Skeletal muscle tissue (tissue), 4 donors: ENCODE measurements around the gene DTNB. TPM values are rescaled to one million over a fixed set of nuclear protein-coding genes. Genes with fewer than 3 reads are reported as not detected.

Experiments used
- H3K27ac ChIP-seq: one replicate; pipeline ENCODE4 v1.7.0; 2013; ENCODE audit warnings: mild to moderate bottlenecking, low read depth, low read length, inconsistent platforms
- H3K27me3 ChIP-seq, 3 donors: one replicate each; pipeline ENCODE4 v1.7.0; 2013; ENCODE audit warnings: low read length in 3 of 3; ENCODE audit not compliant: control insufficient read depth in 3 of 3, insufficient read depth in 3 of 3
- H3K36me3 ChIP-seq, 3 donors: one replicate each; pipeline ENCODE4 v1.7.0; 2013; ENCODE audit warnings: low read length in 3 of 3; ENCODE audit not compliant: control insufficient read depth in 3 of 3, insufficient read depth in 3 of 3
- H3K4me1 ChIP-seq, 3 donors: one replicate each; pipeline ENCODE4 v1.7.0; 2013; ENCODE audit warnings: low read length in 3 of 3, mild to moderate bottlenecking in 3 of 3; ENCODE audit not compliant: control insufficient read depth in 3 of 3, insufficient read depth in 3 of 3
- H3K4me3 ChIP-seq, 3 donors: one replicate each; pipeline ENCODE4 v1.7.0; 2013; ENCODE audit warnings: low read length in 3 of 3
- H3K9ac ChIP-seq, 3 donors: one replicate each; pipeline ENCODE4 v1.7.0; 2013; ENCODE audit warnings: low read length in 3 of 3, mild to moderate bottlenecking in 3 of 3, moderate library complexity in 2 of 3, low read depth in 1 of 3
- H3K9me3 ChIP-seq, 3 donors: one replicate each; pipeline ENCODE4 v1.7.0; 2013; ENCODE audit warnings: low read length in 3 of 3; ENCODE audit not compliant: control insufficient read depth in 3 of 3
- total RNA-seq: library from RNA; depleted of rRNA; stranded (reverse); fragments of >200 nt; gene quantifications from one replicate; pipeline ENCODE4 v1.2.3, GENCODE V29; 2014
- donor health status: Osteomylitis.

The DTNB gene
- total RNA-seq, 1 donor from 2014 or later = 3.1 TPM

GRCh38 chr2:25523060-25523459 is 150.3 kb downstream of the DTNB start:
- Histone ChIP-seq H3K9me3 (no peaks in the 10 kb centered on the region), H3K9ac (no peak overlapping the region)

DNA sequence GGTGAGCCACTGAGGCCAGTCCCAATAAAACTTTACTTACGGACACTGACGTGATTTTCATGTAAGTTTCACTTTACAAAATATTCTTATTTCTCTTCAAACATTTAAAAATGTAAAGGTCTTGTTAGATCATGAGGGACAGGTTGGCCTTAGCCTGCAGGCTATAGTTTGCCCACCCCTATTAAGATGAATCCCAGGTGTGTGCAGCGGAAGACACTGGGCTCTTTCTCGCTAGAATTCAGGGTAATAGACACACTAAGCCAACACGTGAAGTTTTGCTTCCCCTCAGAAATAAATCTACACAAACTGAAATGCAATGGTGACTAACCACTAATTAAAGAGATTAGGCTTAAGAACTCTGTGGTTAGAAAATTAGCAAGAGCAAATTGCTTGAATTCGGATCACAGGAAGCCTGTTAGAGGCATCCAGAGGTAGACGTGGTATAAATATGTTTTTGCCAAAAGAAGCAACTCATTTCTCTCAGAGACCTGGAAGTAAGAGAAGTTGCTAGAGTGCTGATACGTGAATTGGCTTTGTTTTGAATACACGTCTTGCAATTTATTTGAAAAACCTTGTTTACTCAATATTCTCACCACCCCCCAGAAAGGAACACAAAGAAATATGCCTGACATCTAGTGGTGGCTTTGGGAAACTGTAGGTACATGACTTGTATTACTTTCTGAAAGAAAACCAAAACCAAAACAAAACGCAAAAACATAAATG is 151.6 kb downstream of the DTNB start:
- H3K4me3 ChIP-seq = peak overlapping the region in 2 of 3 donors; percentile 52 to 75
- peak overlapping the region in 2 of 3 donors; percentile 20 to 23 for H3K9ac ChIP-seq
- peaks cover 0 to 4% (median 0%) of the 10 kb centered on the region in 3 donors for H3K4me1 ChIP-seq
- no peaks in the 10 kb centered on the region for H3K36me3 ChIP-seq
- H3K27me3 ChIP-seq = no peaks in the 10 kb centered on the region
- H3K9me3 ChIP-seq = no peaks in the 10 kb centered on the region
- H3K27ac ChIP-seq = no peak overlapping the region

More at GRCh38 chr2:25523060-25523459, 150.3 kb downstream of the DTNB start:
- H3K4me3 ChIP-seq = no peak overlapping the region
- H3K27ac ChIP-seq = no peak overlapping the region
- H3K27me3 ChIP-seq = no peaks in the 10 kb centered on the region
- no peaks in the 10 kb centered on the region for H3K36me3 ChIP-seq
- H3K4me1 ChIP-seq = peaks cover 0 to 4% (median 0%) of the 10 kb centered on the region in 3 donors

DNA sequence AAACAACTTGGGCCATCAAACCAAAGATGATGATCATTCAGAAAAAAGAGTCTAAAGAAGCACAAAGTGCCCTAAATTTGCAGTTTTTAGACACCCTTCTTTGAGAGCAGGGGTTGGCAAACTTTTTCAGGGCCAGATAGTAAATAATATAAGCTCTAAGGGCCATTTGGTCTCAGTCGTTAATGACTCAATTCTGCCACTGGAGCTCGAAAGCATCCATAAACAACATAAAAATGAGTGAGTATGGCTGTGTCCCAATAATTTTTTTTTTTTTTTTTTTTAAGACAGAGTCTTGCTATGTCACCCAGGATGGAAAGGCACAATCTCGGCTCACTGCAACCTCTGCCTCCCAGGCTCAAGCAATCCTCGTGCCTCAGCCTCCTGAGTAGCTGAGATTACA is 152.3 kb downstream of the DTNB start:
- H3K4me1 ChIP-seq = peaks cover 0 to 4% (median 0%) of the 10 kb centered on the region in 3 donors

DNA sequence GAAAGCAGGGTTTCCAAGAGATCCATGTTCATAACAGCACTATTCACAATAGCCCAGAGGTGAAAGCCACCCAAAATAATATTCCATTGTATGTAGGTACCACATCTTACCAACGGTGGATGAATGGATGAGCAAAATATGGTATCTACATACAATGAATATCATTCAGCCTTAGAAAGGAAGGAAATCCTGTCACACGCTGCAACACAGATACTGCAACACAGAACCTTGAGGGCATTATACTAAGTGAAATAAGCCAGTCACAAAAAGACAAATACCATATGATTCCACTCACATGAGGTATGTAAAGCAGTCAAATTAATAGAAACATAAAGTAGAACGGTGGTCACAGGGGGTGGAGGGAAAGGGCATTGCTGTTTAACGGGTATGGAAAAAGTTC is 155.7 kb downstream of the DTNB start:
- no peaks in the 10 kb centered on the region for H3K9me3 ChIP-seq
- H3K27me3 ChIP-seq = no peaks in the 10 kb centered on the region

More for the DNA sequence above, 152.3 kb downstream of the DTNB start:
- Histone ChIP-seq H3K9me3 (no peaks in the 10 kb centered on the region), H3K9ac (no peak overlapping the region), H3K4me3 (no peak overlapping the region), H3K36me3 (no peaks in the 10 kb centered on the region), H3K27me3 (no peaks in the 10 kb centered on the region), H3K27ac (no peak overlapping the region)

DNA sequence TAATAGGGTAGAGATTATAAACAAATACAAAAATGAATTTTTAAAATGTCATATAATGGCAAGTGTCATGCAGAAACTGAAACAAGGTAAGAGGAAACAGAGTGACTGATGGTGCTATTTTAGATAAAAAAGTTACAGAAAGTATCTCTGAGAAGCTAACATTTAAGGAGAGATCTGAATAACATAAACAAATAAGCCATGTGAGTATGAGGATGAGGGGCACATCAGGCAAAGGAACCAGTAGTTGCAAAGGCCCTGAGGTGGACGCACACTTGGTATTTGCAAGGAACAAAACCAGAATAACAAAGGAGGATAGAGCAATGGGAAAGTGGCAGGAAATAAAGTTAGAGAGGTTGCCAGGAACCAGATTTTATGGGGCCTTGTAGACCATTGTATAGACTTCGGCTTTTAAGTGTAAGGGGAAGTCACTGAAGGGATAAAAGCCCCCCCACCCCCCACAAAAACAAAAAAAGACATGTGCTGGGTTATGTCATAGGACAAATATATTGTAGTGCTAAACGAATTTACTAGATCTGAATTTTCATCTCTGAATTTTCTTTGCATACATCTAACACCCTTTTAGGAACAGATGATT is 159.2 kb downstream of the DTNB start:
- Histone ChIP-seq H3K4me3 (no peak overlapping the region), H3K9ac (no peak overlapping the region), H3K27me3 (no peaks in the 10 kb centered on the region), H3K4me1 (no peaks in the 10 kb centered on the region), H3K27ac (no peak overlapping the region), H3K9me3 (no peaks in the 10 kb centered on the region), H3K36me3 (no peaks in the 10 kb centered on the region)

More for the DNA sequence above, 155.7 kb downstream of the DTNB start:
- Histone ChIP-seq H3K27ac (no peak overlapping the region), H3K4me1 (peaks cover 0 to 4% (median 0%) of the 10 kb centered on the region in 3 donors), H3K4me3 (no peak overlapping the region), H3K9ac (no peak overlapping the region), H3K36me3 (no peaks in the 10 kb centered on the region)

DNA sequence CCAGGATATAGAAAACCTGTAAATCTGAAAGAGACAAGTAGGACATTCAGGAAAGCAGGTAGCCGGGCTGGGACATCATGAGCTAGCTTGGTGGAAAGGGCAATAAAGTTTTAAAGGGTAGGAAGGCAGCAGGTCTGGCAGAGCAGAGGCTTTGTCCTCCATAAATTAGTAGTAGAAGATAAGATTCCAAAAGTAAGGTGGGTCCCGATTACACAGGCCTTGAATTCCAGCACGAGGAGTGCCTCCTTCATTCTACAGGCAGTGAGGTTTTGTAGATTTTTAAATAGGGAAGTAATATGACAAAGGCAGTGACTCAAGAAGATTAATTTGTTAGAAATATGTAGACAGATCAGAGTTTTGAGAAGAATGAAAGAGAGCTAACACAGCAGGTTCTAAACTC is 160.7 kb downstream of the DTNB start:
- Histone ChIP-seq H3K27ac (no peak overlapping the region), H3K27me3 (no peaks in the 10 kb centered on the region)

DNA sequence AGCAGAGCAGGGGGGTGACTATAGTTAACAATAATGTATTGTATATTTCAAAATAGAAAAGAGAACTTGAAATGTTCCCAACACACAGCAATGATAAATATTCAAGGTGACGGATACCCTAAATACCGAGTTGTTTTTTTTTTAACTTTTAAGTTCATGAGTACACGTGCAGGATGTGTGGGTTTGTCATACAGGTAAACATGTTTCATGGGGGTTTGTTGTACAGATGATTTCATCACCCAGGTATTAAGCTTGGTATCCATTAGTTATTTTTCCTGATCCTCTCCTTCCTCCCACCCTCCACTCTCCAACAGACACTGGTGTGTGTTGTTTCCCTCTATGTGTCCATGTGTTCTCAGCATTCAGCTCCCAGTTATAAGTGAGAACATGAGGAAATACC is 167.2 kb downstream of the DTNB start:
- no peak overlapping the region for H3K9ac ChIP-seq

More for the DNA sequence above, 160.7 kb downstream of the DTNB start:
- Histone ChIP-seq H3K36me3 (no peaks in the 10 kb centered on the region), H3K9ac (no peak overlapping the region), H3K4me1 (no peaks in the 10 kb centered on the region), H3K9me3 (no peaks in the 10 kb centered on the region), H3K4me3 (no peak overlapping the region)

DNA sequence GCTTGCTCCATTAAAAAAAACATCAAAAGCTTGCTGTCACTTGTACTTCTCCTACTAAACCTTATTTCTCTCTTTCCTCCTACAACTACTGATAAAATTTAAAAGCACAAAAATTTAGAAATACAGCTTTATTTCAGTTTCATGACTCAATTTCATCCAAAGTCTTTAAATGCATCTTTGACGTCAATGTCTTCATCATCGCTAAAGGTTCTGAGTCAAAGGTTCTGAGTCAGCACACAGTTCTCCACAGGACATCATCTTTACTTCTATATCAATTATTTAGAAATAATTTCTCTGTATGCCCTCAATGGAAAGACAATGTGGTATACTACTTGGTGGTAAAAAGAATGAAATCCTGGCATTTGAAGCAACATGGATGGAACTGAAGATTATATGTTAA is 167.8 kb downstream of the DTNB start:
- H3K27me3 ChIP-seq = no peaks in the 10 kb centered on the region
- no peaks in the 10 kb centered on the region for H3K36me3 ChIP-seq
- H3K9me3 ChIP-seq = no peaks in the 10 kb centered on the region
- no peak overlapping the region for H3K9ac ChIP-seq
- H3K27ac ChIP-seq = no peak overlapping the region
- no peak overlapping the region for H3K4me3 ChIP-seq
- H3K4me1 ChIP-seq = no peaks in the 10 kb centered on the region

More for the DNA sequence above, 167.2 kb downstream of the DTNB start:
- no peaks in the 10 kb centered on the region for H3K9me3 ChIP-seq
- no peaks in the 10 kb centered on the region for H3K27me3 ChIP-seq
- no peaks in the 10 kb centered on the region for H3K4me1 ChIP-seq
- H3K36me3 ChIP-seq = no peaks in the 10 kb centered on the region
- no peak overlapping the region for H3K27ac ChIP-seq
- no peak overlapping the region for H3K4me3 ChIP-seq

- no peak overlapping the region for H3K4me3 ChIP-seq
- H3K9me3 ChIP-seq = no peaks in the 10 kb centered on the region
- H3K27me3 ChIP-seq = no peaks in the 10 kb centered on the region
- no peak overlapping the region for H3K9ac ChIP-seq
- no peak overlapping the region for H3K27ac ChIP-seq
- no peaks in the 10 kb centered on the region for H3K4me1 ChIP-seq
- H3K36me3 ChIP-seq = no peaks in the 10 kb centered on the region
Measured at GRCh38 chr2:25505182-25505581, 168.2 kb downstream of the DTNB start.

DNA sequence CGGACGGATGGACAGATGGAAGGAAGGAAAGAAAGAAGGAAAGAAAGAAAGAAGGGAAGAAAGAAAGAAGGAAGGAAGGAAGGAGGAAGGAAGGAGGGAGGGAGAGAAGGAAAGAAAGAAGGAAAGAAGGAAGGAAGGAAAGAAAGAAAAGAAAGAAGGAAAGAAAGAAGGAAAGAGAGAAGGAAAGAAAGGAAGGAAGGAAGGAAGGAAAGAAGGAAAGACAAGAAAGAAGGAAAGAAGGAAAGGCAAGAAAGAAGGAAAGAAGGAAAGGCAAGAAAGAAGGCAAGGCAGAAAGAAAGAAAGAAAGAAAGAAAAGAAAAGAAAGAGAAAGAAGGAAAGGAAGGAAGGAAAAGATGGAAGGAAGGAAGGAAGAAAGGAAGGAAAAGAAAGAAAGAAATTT is 169.1 kb downstream of the DTNB start:
- Histone ChIP-seq H3K4me1 (no peaks in the 10 kb centered on the region), H3K9me3 (no peaks in the 10 kb centered on the region), H3K27ac (no peak overlapping the region), H3K36me3 (no peaks in the 10 kb centered on the region), H3K4me3 (no peak overlapping the region), H3K9ac (no peak overlapping the region), H3K27me3 (no peaks in the 10 kb centered on the region)
